NCI-H1092 treated with DMSO at 0.1 percent for 48 hours (cell line): ENCODE data around the gene SHFL.
A peak's percentile ranks its signal among the peaks of the same experiment; 100 is the strongest.

ENCODE experiments used
- DNase-seq: peaks from one replicate; lab custom pipeline; 2025; lab: John Stamatoyannopoulos, UW

Gene SHFL

DNA sequence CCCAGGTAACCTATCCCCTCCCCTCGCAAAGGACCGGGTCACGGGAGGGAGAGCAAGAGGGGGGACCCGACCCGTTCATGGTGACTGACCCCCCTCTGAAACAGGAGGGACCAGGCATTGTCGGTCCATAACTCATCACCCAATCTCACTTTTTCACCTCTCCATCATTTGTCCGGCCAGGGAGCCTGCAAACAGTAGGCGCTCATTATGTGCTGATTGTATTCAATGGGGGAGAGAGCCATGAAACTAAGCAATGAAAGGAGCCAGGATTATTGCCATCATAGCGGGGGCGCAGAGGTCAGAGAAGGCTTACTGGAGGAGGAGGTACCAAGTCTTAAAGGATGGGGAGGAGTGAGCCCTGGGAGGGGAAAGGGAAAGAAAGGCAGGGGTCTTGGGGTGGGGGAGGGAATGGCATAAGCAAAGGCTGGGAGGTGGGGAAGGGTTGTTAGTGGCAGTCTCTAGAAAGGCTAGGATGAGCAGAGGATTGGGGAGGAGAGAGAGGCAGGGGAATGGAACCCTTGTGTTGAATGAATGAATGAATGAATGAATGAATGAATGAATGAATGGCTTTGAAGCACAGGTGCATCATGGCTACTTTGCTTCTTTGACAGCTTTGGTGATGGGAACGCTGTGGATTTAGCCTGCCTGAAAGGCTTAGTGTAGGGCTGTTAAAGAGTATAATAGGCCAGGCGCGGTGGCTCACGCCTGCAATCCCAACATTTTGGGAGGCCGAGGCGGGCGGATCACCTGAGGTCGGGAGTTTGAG lies 1.4 kb downstream of the SHFL start:
- no peak for DNase-seq

DNA sequence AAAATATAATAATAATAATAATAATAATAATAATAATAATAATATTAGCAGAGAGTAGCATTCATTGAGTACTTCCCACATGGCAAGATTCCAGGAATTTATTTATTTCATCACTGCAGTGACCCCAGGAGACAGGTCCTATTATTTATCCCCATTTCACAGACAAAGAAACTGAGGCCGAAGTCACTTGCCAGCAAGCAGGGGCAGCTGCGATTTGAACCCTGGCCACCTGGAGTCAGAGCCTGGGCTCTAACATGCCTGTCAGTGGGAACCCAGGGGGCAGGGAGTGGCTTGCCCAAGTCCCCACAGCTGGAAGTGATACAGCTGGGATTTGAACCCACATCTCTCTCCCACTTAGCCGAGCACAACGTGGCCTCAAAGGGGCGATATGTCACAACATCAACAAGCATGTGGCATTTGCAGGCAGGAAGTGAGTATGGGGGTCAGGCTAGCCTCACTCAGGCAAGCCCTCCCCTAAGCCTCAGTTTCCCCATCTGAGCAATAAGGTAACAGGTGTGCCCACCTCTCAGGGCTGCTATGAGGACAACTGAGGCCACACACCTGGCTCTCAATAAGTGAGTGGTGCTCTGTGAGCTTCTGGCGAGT lies 2.9 kb downstream of the SHFL start:
- no peak for DNase-seq

DNA sequence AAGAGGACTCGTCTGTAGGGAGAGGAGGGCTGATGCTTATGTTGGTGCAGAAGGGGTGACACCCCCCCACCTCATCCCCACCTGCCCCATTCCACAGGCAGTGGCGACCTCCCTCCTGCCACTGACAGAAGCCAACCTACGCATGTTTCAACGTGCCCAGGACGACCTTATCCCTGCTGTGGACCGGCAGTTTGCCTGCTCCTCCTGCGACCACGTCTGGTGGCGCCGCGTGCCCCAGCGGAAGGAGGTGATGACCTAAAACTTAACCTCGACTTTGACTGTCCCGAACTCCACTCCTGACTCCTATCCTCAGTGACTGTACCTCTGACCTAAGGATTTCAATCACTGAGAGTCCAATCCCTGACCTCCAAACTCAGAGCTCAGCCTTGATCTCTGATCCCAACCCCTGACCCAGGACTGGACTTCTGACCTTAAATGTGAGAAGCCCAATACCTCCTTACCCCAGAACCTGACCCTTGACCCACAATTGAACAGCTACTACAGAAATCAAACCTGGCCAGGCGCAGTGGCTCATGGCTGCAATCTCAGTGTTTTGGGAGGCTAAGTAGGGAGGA lies 3.8 kb downstream of the SHFL start:
- no peak for DNase-seq

DNA sequence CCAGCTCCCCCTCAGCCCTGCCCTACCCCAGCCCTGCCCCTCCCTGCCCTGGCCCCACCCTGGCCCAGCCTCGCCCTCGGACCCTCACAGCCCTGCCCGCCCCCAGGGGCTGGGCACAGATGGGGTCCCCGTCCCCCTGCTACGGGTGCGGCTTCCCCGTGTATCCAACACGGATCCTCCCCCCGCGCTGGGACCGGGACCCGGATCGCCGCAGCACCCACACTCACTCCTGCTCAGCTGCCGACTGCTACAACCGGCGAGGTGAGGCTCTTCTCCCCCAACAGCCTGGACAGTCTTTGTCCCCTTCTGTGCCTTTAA lies 5.2 kb downstream of the SHFL start:
- no peak for DNase-seq

DNA sequence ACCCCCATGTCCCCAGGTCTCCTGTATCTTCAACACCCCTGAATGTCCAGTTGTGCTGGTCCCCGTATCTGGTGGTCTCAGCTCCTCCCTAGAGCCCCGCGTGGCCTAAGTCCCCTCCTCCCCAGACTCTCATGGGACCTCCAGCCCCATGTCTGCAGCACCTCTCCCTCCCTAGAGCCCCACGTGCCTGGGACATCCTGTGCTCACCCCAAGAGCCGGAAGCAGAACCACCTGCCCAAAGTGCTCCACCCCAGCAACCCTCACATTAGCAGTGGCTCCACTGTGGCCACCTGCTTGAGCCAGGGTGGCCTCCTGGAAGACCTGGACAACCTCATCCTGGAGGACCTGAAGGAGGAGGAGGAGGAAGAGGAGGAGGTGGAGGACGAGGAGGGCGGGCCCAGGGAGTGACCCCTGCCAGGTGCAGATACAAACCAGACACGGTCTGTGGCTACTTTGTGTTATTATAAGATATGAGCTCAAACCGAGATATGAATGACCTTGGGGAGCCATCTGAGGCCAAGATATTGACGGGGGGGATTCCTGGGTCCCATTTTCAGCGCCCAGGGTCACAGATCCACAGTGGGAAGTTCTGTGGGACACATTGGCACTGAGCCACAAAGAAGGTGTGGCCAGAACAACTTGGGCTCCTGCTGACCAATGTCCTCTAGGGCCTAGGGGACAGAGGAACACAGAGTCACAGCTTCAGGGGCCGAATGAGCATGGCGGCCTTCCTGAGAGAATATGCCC lies 6.0 kb downstream of the SHFL start:
- no peak for DNase-seq

DNA sequence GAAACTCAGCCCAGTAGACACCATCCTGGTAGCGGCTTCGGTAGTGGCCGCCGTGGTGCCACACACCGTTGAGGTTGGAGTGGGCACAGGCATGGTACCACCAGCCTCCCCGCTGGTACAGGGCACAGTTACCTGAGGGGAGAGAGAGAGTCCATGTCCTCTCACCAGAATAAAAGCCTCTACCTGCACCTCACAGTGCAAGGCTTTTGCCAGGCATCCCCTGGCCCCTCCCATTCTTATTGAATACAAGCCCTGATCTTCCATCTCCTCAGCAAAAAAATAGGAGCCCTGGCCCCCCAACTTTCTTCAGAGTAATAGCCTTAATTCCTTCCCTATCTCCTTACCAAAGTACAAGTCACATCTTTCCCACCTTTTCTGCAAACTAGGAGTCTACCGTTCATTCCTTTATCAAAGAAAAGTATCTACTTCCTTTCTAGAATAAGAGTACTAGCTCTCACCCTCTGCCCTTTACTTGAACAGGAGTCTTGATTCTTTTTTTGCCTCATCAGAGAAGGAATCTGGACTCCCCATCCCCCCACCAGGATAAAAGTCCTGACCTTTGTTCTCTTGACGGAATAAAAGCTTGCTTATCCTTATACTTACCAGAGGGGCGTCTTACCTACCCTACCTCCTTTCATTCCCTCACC lies 6.7 kb downstream of the SHFL start:
- DNase-seq, result no peak

DNA sequence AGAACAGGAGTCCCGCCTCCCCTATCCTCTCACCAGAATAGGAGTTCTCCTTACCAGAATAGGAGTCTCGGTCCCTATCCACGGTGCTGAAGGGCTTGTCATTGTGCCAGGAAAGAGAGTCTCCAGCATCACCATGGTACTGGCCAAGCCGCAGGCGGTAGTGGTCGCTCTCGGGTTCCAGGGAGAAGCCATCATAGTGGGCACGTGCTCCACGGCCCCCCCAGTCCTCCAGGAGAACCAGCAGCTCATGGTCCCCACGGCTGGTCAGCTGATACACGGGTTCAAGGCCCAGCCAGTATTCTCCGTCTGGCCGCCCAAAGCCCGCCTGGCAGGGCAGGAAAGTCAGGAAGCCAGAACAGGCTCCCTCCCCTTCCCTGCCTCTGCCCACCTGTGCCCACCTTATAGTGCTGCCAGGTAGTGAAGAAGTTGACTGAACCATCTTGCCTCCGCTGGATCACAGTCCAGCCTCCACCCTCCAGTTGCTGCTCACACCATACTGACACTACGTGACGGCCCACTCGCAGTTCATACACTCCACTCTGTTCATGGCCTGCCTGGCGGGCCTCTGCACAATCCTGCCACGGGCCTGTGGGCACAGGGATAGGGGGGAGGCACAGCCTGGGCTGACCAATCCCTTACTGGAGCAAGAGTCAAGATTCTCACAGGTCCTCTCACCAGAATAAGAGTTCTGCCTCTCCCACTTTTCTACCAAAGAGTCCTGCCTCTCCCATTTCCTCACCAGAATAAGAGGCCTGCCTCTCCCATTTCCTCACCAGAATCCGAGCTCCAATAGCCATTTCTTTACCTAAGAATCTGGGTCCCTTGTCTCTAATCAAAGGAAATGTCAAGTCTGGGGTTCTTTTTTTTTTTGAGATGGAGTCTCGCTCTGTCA lies 7.4 kb downstream of the SHFL start:
- DNase-seq, result no peak

DNA sequence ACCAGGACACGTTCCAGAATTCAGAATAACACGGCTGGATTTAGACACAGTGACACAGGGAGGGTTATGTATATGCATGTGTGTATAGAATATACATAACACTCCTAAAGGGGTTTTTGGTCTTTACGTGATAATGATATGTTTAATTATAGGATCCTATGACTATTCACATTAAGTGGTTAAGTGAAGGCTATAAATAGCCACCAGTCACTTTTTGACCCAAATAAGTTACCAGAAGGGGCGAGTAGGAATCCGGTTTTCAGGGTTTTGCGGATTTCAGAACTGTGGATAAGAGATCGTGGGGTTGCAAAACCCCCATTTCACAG lies 9.5 kb downstream of the SHFL start:
- DNase-seq, result no peak

DNA sequence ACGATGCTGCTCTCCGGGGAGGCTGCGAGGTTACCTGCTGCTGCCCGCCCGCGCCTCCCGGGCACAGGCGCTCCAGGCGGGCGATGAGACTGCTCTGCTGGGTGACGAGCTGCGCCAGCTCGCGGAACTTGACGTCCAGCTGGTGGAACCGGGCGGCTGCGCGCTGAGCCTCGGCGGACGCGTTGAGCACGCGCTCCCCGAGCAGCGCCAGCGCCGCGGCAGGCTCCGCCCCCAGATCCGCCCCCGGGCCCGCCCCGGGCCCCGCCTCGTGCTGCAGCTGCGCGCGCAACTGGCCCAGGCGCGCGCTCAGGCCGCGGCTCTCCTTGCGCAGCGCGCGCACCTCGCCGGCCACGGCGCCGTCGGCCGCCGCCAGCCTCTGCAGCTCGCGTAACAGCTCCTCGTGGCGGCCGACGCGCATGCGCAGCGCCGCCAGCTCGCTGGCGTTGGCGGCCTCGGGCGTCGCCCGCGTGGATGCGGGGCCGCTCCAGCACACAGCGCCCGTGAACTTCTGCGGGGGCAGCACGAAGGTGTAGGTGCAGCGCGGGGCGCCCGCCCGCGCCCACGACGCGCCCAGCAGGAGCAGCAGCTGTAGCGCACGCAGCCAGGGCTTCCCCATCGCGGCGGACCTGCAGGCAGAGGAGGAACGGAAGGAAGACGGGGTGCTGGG lies 10.0 kb downstream of the SHFL start:
- peak; percentile 95 for DNase-seq

DNA sequence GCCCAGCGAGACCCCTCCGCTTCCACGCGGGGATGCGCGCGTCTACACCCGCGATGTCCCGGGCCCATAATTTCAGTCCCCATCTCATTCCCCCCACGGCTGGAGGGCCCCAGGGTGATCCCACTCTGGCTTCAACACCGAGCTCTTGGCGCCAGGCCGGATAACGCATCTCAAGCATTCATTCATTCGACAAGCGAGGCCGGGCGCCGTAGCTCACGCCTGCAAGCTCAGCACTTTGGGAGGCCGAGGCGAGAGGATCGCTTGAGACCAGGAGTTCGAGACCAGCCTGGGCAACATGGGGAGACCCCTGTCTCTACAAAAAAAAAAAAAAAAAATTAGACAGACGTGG lies 10.5 kb downstream of the SHFL start:
- no peak for DNase-seq

DNA sequence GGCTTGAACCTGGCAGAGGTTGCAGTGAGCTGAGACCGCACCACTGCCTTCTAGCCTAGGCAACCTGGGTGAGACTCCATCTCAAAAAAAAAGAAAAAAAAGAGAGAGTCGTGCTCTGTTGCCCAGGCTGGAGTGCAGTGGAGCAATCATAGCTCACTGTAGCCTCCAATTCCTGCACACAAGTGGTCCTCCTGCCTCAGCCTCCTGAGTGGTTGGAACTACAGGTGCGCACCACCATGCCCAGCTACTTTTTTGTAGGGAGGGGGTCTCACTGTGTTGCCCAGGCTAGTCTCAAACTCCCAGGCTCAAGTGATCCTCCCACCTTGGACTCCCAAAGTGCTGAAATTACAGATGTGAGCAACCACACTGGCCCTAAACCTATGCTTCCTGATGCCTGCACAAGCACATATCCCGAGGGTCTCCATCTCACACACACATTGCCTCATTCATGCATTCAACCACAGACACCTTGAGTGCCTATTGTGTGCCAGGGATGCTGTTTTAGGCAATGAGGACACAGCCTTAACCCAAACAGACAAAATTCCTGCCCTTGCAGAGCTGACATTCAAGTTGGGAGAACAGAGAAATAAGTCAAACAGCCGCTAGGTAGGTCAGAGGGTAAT lies 14.2 kb downstream of the SHFL start:
- DNase-seq, result no peak

DNA sequence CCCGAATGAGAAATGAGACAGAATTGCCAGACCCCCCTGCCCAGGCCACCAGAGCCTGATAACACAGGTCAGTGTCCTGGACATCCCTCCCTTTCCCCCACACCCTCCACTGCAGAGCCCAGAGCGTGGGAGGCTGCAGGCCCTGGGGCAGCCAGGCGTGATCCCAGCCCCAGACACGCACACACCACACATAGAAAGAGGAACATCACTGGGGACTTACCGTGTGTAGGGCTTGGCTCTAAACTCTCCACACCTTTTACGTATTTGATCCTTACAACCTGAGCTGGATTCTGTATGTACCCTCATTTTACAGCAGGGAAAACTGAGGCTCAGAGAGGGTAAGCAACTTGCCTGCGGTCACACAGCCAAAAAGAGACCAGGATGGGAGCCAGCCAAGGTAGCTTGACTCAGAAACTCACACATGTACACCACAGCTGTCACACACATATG lies 16.7 kb downstream of the SHFL start:
- no peak for DNase-seq

DNA sequence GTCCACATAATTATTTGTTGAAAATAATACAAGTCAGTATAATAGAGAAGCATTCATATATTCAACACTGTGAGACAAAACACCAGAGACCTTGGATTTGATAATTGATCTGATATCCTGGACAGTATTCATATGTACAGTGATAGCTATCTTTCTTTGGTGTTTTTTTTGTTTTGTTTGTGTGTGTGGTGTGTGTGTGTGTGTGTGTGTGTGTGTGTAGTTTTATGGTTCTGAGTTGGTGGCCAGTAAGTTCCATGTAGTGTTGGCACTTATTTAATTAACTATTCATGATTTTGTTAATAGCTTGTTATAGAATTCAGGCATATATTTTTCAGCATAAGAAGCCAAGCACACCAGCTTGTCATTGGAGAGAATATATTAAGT lies 18.0 kb downstream of the SHFL start:
- DNase-seq, result no peak

DNA sequence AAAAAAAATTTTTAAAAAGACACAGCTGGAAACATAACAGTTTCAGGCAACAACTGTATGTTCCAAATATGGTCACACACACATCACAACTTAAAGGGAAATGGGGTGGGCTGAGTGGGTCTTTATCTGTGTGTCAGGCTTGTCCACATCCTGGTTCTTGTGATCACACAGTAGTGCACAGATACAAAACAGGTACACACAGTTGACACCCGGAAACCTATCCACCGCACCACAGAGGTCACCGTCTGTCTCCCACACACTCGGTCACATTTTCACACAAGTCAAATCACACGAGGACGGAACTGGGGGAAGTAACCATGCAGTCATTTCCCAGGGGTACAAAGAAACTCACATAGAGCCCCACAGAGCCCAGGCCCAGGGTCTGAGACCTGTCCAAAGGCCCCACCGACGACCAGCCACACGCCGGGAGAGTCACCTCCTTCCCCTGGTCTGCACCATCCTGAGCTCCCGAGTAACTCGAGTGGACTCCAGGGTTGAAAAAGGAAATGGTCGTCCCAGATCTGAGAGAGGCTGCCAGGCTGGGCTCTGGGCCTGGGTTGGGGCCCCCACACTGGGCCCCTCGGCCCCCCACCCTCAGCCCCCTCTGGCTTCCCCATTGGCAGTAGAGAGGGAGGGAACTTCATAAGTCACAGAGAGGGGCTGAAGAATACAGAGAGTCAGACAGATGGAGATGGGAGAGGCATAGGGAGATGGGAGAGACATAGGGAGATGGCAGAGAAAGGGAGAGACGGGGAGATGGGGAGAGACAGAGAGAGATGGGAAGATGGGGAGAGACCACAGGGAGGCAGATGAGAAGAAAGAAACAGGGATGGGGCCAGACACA lies 18.8 kb downstream of the SHFL start:
- no peak for DNase-seq

DNA sequence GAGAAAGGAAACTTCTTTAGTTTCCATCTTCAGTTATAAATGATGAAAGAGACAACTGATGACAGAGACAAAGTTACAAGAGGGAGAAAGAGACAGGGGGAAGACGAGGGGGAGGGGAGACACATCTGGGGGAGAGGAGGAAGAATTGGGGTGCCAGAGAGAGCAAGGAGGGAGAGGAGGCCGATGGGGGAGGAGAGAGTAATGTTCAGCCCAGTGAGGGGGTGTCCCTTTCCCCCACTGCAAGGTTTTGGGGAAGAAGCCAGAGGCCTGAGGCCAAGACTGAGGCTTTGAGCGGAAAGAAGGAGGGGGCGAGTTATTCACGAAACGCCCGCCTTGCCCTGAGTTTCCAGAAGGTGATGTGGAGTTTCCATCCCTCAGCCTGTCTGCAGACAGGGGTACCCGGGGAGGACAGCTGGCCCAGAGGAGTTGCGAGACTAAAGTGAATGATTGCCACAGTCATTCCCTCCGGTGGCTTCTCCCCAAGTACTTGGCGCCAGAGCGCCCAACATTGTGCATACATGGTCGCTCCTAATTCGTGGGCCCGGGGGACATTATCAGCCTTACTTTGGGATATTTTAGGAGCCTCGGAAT lies 19.5 kb downstream of the SHFL start:
- no peak for DNase-seq

DNA sequence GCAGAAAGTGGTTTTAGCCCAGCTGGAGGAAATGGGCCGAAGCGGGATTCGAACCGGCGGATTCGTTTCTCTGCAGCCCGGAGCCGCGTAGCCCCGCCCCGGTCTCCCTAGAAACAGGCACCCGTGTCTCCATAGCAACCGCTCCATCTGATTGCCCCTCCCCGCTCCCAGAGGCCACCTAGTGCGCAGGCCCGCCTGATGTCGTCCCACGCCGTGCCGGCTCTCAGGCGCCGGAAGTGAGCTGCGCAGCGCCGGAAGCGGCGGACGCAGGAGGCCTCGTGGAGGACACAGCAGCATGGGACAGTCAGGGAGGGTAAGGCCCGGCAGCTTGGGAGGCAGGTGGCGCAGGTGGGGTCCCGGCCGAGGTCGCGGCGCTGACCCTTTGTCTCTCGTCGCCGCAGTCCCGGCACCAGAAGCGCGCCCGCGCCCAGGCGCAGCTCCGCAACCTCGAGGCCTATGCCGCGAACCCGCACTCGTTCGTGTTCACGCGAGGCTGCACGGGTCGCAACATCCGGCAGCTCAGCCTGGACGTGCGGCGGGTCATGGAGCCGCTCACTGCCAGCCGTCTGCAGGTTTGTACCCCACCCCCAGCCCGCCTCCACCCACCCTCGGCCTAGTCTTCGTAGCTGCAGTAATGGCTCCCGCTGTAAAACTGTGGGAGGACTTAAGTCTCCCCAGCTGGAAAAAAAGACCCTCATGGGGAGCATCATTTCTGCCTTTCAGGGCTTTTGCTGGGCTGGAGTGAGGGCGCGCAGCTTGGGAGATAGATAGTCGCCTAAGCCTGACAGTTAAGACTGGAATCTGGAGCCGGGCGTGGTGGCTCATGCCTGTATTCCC lies 20.2 kb downstream of the SHFL start, which contains the start of gene PPAN:
TSS of gene PPAN (plus strand) at position 263 of the 837 bp plus-strand sequence. CDS start at position 296, 33 bp downstream.
- DNase-seq, result peak; percentile 98

DNA sequence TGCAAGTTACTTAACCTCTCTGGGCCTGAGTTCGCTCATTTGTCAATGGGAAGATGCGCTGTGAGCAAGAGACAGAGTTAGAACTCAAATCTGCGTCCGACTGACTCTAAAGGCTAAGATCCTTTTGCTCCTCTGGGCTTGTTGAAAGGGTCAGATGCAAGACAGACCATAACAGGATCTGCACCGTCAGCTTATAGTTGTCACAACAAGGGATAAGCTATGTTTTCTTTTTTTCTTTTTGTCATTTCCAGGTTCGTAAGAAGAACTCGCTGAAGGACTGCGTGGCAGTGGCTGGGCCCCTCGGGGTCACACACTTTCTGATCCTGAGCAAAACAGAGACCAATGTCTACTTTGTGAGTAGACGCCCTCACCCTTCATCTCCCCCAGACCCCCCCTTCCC lies 21.1 kb downstream of the SHFL start:
- DNase-seq, result no peak

DNA sequence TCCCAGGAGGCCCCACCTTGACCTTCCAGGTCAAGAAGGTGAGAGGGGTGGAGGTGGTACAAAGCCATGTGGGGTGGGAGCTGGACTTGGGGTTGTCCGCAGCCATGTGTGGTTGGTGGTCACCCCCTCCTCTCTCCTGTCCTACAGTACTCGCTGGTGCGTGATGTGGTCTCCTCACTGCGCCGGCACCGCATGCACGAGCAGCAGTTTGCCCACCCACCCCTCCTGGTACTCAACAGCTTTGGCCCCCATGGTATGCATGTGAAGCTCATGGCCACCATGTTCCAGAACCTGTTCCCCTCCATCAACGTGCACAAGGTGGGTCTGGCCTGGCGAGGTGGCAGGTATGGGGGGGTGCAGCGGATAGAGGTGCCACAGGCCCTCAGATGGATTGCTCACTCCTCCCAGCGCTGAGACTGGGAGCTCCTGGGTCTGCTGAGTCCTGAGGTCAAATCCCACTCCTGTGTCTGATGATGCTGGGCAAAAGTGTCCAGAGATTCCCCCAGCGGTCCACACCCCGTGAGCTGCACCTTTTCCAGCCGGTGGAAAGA lies 21.8 kb downstream of the SHFL start:
- DNase-seq, result no peak
